Measurements from ENCODE around the gene COX20. TPM values are rescaled to one million over a fixed set of nuclear protein-coding genes. Genes with fewer than 3 reads are reported as not detected.

Gene COX20
- total and polyA plus RNA-seq, 2 of the 8 experiments (the other 6 are each of a cell fraction or from before 2014, with no cell fraction given): 17.5 to 28.8 TPM

GRCh38 chr1:244862699-244863490 lies 27.4 kb downstream of the COX20 start (continued):
- TF ChIP-seq RNF2 (IDR thresholded peaks at IDR 0.05; ENCODE audit: borderline replicate concordance, low read depth, low read length, missing control alignments, poor library complexity, severe bottlenecking) (no peak), KDM5A (IDR thresholded peaks at IDR 0.05; ENCODE audit: low read length) (no peak), MAFK (IDR thresholded peaks at IDR 0.05; ENCODE audit: low read depth, low read length) (no peak), CBX8 (IDR thresholded peaks at IDR 0.05; ENCODE audit: borderline replicate concordance, low read depth, low read length) (no peak), SP2 (IDR thresholded peaks at IDR 0.05; ENCODE audit: low read length) (no peak), TBP (IDR thresholded peaks at IDR 0.05; ENCODE audit: low read depth, low read length) (peak; percentile 74; the same call in 1 of the 2 replicates), RAD21 (IDR thresholded peaks at IDR 0.05 in 1 of 2, conservative IDR thresholded peaks at IDR 0.05 in 1 of 2; ENCODE audit: low read depth in 2 of 2, low read length in 2 of 2) (no peak), CBX5 (IDR thresholded peaks at IDR 0.05; ENCODE audit: low read depth, low read length) (no peak), CREB1 (IDR thresholded peaks at IDR 0.05) (peak; percentile 84), PHF8 (conservative IDR thresholded peaks at IDR 0.05; ENCODE audit: low read depth, low read length) (no peak), USF2 (IDR thresholded peaks at IDR 0.05; ENCODE audit: low read length) (no peak), MAX (IDR thresholded peaks at IDR 0.05) (peak; percentile 92), GABPA (IDR thresholded peaks at IDR 0.05; ENCODE audit: borderline replicate concordance, insufficient read depth, low read length) (0 out of 2 replicates have a peak, but pooled peaks have one; percentile 67), RBBP5 (IDR thresholded peaks at IDR 0.05; ENCODE audit: borderline replicate concordance, low read depth, low read length) (0 out of 2 replicates have a peak, but pooled peaks have one; percentile 64), TCF12 (IDR thresholded peaks at IDR 0.05; ENCODE audit: low read depth, low read length) (0 out of 2 replicates have a peak, but pooled peaks have one; percentile 36), HDAC2 (IDR thresholded peaks at IDR 0.05; ENCODE audit: borderline replicate concordance in 1 of 2, low read depth in 2 of 2, low read length in 2 of 2) (peak in 1 of 2 experiments; percentile 65; a peak in 1 of 4 replicates), SIRT6 (IDR thresholded peaks at IDR 0.05; ENCODE audit: low read length) (no peak), JUND (IDR thresholded peaks at IDR 0.05; ENCODE audit: low read length) (peak; percentile 42; the same call in 1 of the 2 replicates), JUN (IDR thresholded peaks at IDR 0.05; ENCODE audit: low read depth, low read length) (no peak), ZNF274 (IDR thresholded peaks at IDR 0.05; ENCODE audit: borderline replicate concordance, extremely low read depth, low read length) (no peak), CHD2 (IDR thresholded peaks at IDR 0.05; ENCODE audit: low read length) (no peak), CTBP2 (IDR thresholded peaks at IDR 0.05; ENCODE audit: borderline replicate concordance, insufficient read depth, insufficient read length, low read length) (no peak)

All from H1 (cell line).